Measurements from ENCODE around the gene TBX5.

Gene TBX5

DNA sequence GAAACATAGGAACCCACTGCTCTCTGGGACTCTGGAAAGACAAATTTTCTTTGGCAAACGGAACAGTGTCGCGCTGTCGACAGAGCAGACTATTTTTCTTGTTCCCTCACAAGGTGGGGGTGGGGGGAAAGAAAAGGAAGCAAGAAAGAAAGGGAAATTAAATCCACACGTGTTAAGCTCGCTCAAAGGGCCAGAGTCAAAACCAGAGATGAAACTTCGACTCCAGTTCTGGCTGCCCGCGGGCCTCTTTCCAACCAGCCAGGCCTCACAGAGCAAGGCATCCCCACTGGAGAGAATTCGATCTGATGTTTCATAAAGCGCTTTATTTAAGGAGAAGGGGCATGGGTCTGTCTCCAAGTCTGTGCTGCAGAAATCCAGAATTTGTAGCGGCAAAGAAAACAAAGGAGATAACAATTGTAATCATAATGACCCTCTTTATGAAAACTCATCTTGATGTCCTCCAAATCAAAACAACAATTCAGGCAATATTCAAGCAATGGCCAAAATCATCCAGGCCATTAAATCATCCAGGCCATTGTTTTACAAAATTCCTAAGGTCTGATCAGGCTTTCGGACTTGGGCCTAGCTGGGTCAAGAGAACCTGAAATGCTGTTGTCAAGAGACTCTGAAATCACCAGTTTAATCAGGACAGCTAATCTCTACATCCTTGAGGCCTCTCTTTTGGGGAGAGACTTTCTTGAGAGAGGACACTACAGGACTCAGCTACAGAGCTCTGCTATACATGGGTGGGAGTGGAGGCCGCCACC is 5.3 kb upstream of the TBX5 start:
- no peak overlapping the region for H3K27ac ChIP-seq (ENCODE audit: low read depth, low read length)
- H3F3A ChIP-seq (ENCODE audit: control insufficient read depth, insufficient read depth): no peaks in the 10 kb centered on the region
- no peak overlapping the region for H3K4me2 ChIP-seq (ENCODE audit: low read length)
- H3K4me1 ChIP-seq (ENCODE audit: control insufficient read depth, low read length): no peaks in the 10 kb centered on the region
- no peaks in the 10 kb centered on the region for H3K9me2 ChIP-seq (replicated peaks; ENCODE audit: control insufficient read depth, low read length)
- H3K27me3 ChIP-seq (ENCODE audit: control insufficient read depth, low read length): peaks cover 31% of the 10 kb centered on the region
- no peaks in the 10 kb centered on the region for H3K9me3 ChIP-seq (ENCODE audit: control insufficient read depth, insufficient read depth, low read length)
- H3K4me3 ChIP-seq (ENCODE audit: low read length): no peak overlapping the region
- H4K20me1 ChIP-seq (ENCODE audit: control insufficient read depth, insufficient read depth, low read depth, low read length): no peaks in the 10 kb centered on the region
- TF ChIP-seq CTCF (IDR thresholded peaks at IDR 0.05; ENCODE audit: low read depth, low read length, poor library complexity, severe bottlenecking) (no peak), EZH2phosphoT487 (IDR thresholded peaks at IDR 0.05; ENCODE audit: borderline replicate concordance, low read length) (no peak)
- H3K79me2 ChIP-seq (ENCODE audit: control insufficient read depth, low read length): no peaks in the 10 kb centered on the region
- H3K36me3 ChIP-seq (ENCODE audit: control insufficient read depth, low read length): no peaks in the 10 kb centered on the region

- no peak overlapping the region for H3K4me3 ChIP-seq (ENCODE audit: low read length)
- no peaks in the 10 kb centered on the region for H3K79me2 ChIP-seq (ENCODE audit: control insufficient read depth, low read length)
These were observed 4.1 kb upstream of the TBX5 start for GRCh38 chr12:114409852-114410600.

DNA sequence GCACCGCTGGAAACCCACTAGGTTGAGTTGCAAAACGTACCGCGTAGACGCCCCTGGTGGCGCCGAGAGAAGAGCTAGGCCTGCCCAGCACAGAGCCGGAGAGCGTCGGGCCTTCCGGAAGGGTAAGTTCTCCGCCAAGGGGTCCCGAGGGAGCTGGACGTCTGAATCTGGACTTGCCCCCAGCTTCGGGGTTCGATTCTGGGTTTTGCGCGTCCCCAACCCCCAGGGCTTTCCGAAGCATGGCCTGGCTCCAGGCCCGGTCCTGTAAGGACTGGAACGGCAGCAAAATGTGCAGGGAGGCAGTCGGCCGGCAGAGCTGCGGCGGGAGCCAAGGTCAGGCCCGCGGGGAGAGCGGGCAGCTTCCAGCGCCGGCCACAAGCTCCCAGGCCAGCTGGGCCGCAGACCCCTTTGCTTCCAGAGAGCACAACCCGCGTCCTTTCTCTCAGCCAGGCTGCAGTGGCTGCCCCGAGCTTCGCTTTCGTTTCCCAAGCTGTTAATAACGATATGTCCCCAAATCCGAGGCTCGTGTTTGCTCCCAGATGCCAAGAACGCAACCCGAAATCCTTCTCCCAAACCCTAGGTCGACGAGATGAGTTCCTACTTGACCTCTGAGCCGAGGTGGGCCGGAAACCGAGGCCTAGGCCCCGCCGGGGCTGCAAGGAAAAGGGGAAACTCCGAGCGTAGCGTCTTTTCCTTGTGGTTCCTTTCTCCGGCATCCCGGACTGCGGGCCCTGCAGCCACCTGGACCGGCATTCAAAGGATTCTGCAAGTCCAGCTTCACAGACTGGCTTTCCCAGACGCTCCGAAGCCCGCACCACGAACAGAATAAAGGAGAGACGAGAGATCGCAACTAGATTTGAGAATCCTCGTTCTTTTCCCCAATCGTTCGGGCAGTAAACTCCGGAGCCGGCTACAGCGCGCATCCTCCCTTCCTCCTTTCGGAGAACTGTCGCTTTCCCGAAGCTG is 3.2 kb upstream of the TBX5 start:
- Histone ChIP-seq H3K4me2 (ENCODE audit: low read length) (no peak overlapping the region), H3K79me2 (ENCODE audit: control insufficient read depth, low read length) (no peaks in the 10 kb centered on the region), H3K27ac (ENCODE audit: low read depth, low read length) (no peak overlapping the region), H4K20me1 (ENCODE audit: control insufficient read depth, insufficient read depth, low read depth, low read length) (no peaks in the 10 kb centered on the region), H3K4me1 (ENCODE audit: control insufficient read depth, low read length) (no peaks in the 10 kb centered on the region), H3K9me2 (replicated peaks; ENCODE audit: control insufficient read depth, low read length) (no peaks in the 10 kb centered on the region), H3K4me3 (ENCODE audit: low read length) (no peak overlapping the region), H3K36me3 (ENCODE audit: control insufficient read depth, low read length) (no peaks in the 10 kb centered on the region), H3F3A (ENCODE audit: control insufficient read depth, insufficient read depth) (no peaks in the 10 kb centered on the region), H3K27me3 (ENCODE audit: control insufficient read depth, low read length) (peaks cover 19% of the 10 kb centered on the region), H3K9me3 (ENCODE audit: control insufficient read depth, insufficient read depth, low read length) (no peaks in the 10 kb centered on the region)
- TF ChIP-seq EZH2phosphoT487 (IDR thresholded peaks at IDR 0.05; ENCODE audit: borderline replicate concordance, low read length): no peak
- TF ChIP-seq CTCF (IDR thresholded peaks at IDR 0.05; ENCODE audit: low read depth, low read length, poor library complexity, severe bottlenecking): no peak

More at GRCh38 chr12:114409852-114410600, 4.1 kb upstream of the TBX5 start:
- TF ChIP-seq EZH2phosphoT487 (IDR thresholded peaks at IDR 0.05; ENCODE audit: borderline replicate concordance, low read length) (no peak), CTCF (IDR thresholded peaks at IDR 0.05; ENCODE audit: low read depth, low read length, poor library complexity, severe bottlenecking) (no peak)
- Histone ChIP-seq H3K9me3 (ENCODE audit: control insufficient read depth, insufficient read depth, low read length) (no peaks in the 10 kb centered on the region), H3K27ac (ENCODE audit: low read depth, low read length) (no peak overlapping the region), H3K27me3 (ENCODE audit: control insufficient read depth, low read length) (peaks cover 25% of the 10 kb centered on the region), H3K4me1 (ENCODE audit: control insufficient read depth, low read length) (no peaks in the 10 kb centered on the region), H3F3A (ENCODE audit: control insufficient read depth, insufficient read depth) (no peaks in the 10 kb centered on the region), H3K9me2 (replicated peaks; ENCODE audit: control insufficient read depth, low read length) (no peaks in the 10 kb centered on the region), H4K20me1 (ENCODE audit: control insufficient read depth, insufficient read depth, low read depth, low read length) (no peaks in the 10 kb centered on the region), H3K4me2 (ENCODE audit: low read length) (no peak overlapping the region), H3K36me3 (ENCODE audit: control insufficient read depth, low read length) (no peaks in the 10 kb centered on the region)

Data from DOHH2 (cell line).